GM12865 (cell line): ENCODE measurements around the gene FBXO7.

Source experiments
- DNase-seq: peaks from one replicate; pipeline ENCODE4 v3.0.0; 2010; ENCODE audit warnings: low read depth
- H3K4me3 ChIP-seq: 2 replicates; pipeline ENCODE4 v1.5.1; 2011; ENCODE audit warnings: mild to moderate bottlenecking, low read depth, low read length, control low read depth
- CTCF ChIP-seq: IDR thresholded peaks from 2 replicates; pipeline ENCODE4 v1.5.1; 2011; ENCODE audit warnings: low read length, control low read depth, low read depth, inconsistent platforms; ENCODE audit not compliant: insufficient read depth; ENCODE audit errors: missing control alignments

Gene FBXO7

GRCh38 chr22:32548039-32548438 lies 73.4 kb downstream of the FBXO7 start:
- TF ChIP-seq CTCF, result no peak
- H3K4me3 ChIP-seq, result no peak overlapping the region
- no peak for DNase-seq
